ENCODE results near the gene PCOLCE2.

The PCOLCE2 gene

GRCh38 chr3:142815803-142816202, 73.1 kb downstream of the PCOLCE2 start:
- TF ChIP-seq GLIS3 (CRISPR knock-in tag; IDR thresholded peaks at IDR 0.05) (no peak), CREB5 (CRISPR knock-in tag; IDR thresholded peaks at IDR 0.05; ENCODE audit: low read depth) (no peak), ZFP30 (CRISPR knock-in tag; IDR thresholded peaks at IDR 0.05) (no peak), ZNF70 (CRISPR knock-in tag; IDR thresholded peaks at IDR 0.05) (no peak), TOX (CRISPR knock-in tag; IDR thresholded peaks at IDR 0.05; ENCODE audit: borderline replicate concordance) (no peak), SNAI2 (CRISPR knock-in tag; IDR thresholded peaks at IDR 0.05) (no peak), OSR1 (CRISPR knock-in tag; IDR thresholded peaks at IDR 0.05) (no peak), ARNTL (CRISPR knock-in tag; IDR thresholded peaks at IDR 0.05; ENCODE audit: borderline replicate concordance, low read depth) (no peak), CSDC2 (CRISPR knock-in tag; IDR thresholded peaks at IDR 0.05) (no peak), ZFP3 (CRISPR knock-in tag; IDR thresholded peaks at IDR 0.05) (no peak), CSRNP3 (CRISPR knock-in tag; IDR thresholded peaks at IDR 0.05) (no peak), PPARA (CRISPR knock-in tag; IDR thresholded peaks at IDR 0.05; ENCODE audit: borderline replicate concordance) (no peak), POU6F1 (CRISPR knock-in tag; IDR thresholded peaks at IDR 0.05; ENCODE audit: borderline replicate concordance, low read depth) (no peak), ZNF565 (CRISPR knock-in tag; conservative IDR thresholded peaks at IDR 0.05; ENCODE audit: low read depth) (no peak), TSHZ2 (CRISPR knock-in tag; IDR thresholded peaks at IDR 0.05) (no peak)
- ATAC-seq = no peak

GRCh38 chr3:142809259-142809658, 79.6 kb downstream of the PCOLCE2 start:
- TF ChIP-seq ZFP3 (CRISPR knock-in tag; IDR thresholded peaks at IDR 0.05) = no peak
- no peak for TF ChIP-seq TSHZ2 (CRISPR knock-in tag; IDR thresholded peaks at IDR 0.05)
- TF ChIP-seq TCF4 (CRISPR knock-in tag; IDR thresholded peaks at IDR 0.05; ENCODE audit: borderline replicate concordance) = no peak
- no peak for TF ChIP-seq ZC3H10 (CRISPR knock-in tag; IDR thresholded peaks at IDR 0.05)
- no peak for TF ChIP-seq ARNTL (CRISPR knock-in tag; IDR thresholded peaks at IDR 0.05; ENCODE audit: borderline replicate concordance, low read depth)
- no peak for TF ChIP-seq BACH2 (CRISPR knock-in tag; IDR thresholded peaks at IDR 0.05; ENCODE audit: borderline replicate concordance)
- TF ChIP-seq ZNF565 (CRISPR knock-in tag; conservative IDR thresholded peaks at IDR 0.05; ENCODE audit: low read depth) = no peak
- no peak for TF ChIP-seq CSRNP3 (CRISPR knock-in tag; IDR thresholded peaks at IDR 0.05)
- no peak for TF ChIP-seq RARB (CRISPR knock-in tag; IDR thresholded peaks at IDR 0.05)
- no peak for ATAC-seq

All from SK-N-SH treated with all-trans-retinoic acid at 6 μM for 48 hours (cell line).